ENCODE results near the gene RNF215.

DNA sequence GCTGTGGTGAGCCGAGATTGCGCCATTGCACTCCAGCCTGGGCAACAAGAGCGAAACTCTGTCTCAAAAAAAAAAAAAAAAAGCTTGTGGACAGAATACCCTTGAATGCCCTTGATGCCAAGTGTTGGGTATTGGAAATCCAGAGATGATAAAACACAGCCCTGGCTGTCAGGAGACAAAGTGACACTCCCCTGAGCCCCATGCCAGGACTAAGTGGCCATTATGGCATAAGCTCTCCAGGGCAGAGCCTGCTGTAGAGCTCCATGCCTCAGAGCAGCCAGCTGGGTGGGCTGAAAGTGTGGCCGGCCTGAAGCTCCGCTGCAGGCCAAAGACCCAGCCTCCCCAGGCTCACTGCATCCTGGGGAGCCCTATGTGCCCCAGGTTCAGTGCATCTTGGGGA lies 4.9 kb downstream of the RNF215 start:
- TF ChIP-seq, protein P1, sequence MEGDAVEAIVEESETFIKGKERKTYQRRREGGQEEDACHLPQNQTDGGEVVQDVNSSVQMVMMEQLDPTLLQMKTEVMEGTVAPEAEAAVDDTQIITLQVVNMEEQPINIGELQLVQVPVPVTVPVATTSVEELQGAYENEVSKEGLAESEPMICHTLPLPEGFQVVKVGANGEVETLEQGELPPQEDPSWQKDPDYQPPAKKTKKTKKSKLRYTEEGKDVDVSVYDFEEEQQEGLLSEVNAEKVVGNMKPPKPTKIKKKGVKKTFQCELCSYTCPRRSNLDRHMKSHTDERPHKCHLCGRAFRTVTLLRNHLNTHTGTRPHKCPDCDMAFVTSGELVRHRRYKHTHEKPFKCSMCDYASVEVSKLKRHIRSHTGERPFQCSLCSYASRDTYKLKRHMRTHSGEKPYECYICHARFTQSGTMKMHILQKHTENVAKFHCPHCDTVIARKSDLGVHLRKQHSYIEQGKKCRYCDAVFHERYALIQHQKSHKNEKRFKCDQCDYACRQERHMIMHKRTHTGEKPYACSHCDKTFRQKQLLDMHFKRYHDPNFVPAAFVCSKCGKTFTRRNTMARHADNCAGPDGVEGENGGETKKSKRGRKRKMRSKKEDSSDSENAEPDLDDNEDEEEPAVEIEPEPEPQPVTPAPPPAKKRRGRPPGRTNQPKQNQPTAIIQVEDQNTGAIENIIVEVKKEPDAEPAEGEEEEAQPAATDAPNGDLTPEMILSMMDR (IDR thresholded peaks at IDR 0.05; ENCODE audit: low read length) = no peak
- no peak for TF ChIP-seq EZH2 (IDR thresholded peaks at IDR 0.05; ENCODE audit: borderline replicate concordance, low read length)

Measured in OCI-LY1 (cell line).